ENCODE measurements around the gene PHF3. TPM values are rescaled to one million over a fixed set of nuclear protein-coding genes. Genes with fewer than 3 reads are reported as not detected.

Gene PHF3
- total and polyA plus RNA-seq, 12 donors, result 4.3 to 46.3 (median 39.6) TPM

DNA sequence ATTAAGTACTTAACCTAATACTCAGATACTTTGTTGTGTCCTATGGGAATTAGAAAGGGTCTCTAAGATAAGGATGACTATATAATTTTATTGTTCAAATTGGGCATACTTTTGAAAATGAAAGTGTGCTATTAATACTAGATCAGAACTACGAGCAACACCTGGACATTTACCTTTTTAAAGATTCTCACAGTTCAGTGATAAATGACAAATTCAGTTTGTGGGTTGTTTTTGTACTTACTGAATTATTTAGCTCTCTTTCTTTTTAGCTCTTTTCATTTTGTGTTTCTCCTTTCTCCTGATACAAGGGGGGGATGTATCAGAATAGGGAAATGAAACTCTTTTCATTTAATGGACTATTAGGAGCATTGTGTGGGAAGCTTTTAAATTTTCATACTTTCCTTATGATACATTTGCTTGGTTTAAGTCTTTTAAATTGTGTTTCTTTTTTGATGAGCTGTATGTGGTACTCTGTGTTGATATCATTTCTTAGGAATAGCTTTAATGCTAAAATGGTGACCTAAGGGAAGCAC is 47.5 kb downstream of the PHF3 start:
- intact Hi-C loops (cut with DNase I), result loop anchor here in 2 of 10 donors (10.0 kb wide), 1 partner anchor 48 kb away; the partner anchor contains the start of gene PHF3 (in 2 of the 2)
- H3K4me3 ChIP-seq, result no peak overlapping the region
- 88 to 91% methylated on average over 1 of the region's 1 CpG for WGBS, 2 donors
- ATAC-seq (no peak), DNase-seq (no peak)
- no peak overlapping the region for H3K27ac ChIP-seq
- no peaks in the 10 kb centered on the region for H3K9me3 ChIP-seq
- peaks cover 0 to 37% (median 7%) of the 10 kb centered on the region in 9 donors for H3K4me1 ChIP-seq
- H3K36me3 ChIP-seq, result peaks cover 0 to 66% (median 10%) of the 10 kb centered on the region in 9 donors
- TF ChIP-seq, protein P1, sequence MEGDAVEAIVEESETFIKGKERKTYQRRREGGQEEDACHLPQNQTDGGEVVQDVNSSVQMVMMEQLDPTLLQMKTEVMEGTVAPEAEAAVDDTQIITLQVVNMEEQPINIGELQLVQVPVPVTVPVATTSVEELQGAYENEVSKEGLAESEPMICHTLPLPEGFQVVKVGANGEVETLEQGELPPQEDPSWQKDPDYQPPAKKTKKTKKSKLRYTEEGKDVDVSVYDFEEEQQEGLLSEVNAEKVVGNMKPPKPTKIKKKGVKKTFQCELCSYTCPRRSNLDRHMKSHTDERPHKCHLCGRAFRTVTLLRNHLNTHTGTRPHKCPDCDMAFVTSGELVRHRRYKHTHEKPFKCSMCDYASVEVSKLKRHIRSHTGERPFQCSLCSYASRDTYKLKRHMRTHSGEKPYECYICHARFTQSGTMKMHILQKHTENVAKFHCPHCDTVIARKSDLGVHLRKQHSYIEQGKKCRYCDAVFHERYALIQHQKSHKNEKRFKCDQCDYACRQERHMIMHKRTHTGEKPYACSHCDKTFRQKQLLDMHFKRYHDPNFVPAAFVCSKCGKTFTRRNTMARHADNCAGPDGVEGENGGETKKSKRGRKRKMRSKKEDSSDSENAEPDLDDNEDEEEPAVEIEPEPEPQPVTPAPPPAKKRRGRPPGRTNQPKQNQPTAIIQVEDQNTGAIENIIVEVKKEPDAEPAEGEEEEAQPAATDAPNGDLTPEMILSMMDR (IDR thresholded peaks at IDR 0.05), result no peak
- no peaks in the 10 kb centered on the region for H3K27me3 ChIP-seq

DNA sequence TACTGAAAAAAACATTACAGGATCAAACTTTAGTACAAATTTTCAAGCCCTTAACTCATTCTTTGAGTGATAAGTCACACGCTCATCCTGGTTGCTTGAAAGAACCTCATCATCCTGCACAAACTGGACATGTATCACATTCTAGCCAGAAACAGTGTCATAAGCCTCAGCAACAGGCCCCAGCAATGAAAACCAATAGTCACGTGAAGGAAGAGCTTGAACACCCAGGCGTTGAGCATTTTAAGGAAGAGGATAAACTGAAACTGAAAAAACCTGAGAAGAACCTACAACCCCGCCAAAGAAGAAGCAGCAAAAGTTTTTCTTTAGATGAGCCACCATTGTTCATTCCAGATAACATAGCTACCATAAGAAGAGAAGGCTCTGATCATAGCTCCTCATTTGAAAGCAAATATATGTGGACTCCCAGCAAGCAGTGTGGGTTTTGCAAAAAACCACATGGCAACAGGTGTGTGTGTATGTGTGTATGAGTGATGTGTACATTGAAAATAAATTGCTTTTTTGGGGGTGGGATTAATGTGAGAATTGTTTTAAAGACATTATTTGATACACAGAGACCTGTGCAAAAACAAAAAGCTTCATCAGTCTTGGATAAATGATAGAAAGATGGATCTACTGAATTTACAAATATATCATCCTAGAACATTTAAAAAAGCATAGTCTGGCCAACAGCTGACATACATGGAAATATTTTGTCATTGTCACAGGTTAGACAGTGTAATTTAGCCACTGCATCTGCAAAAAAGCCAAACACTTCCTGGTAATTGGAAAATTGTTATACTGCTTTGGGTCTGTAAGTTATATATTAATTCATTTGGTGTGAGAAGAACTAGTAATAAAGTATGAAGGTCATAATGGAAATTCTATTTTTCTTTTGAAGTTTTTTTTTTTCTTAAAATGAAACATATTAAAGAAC is 50.1 kb downstream of the PHF3 start:
- no peak overlapping the region for H3K4me3 ChIP-seq
- peak overlapping the region in 1 of 10 donors; percentile 11 for H3K27ac ChIP-seq
- ATAC-seq, result no peak
- H3K9me3 ChIP-seq, result no peaks in the 10 kb centered on the region
- H3K36me3 ChIP-seq, result peaks cover 0 to 52% (median 10%) of the 10 kb centered on the region in 9 donors
- WGBS, 2 donors, result 87 to 93% methylated on average over 4 of the region's 4 CpGs
- intact Hi-C loops (cut with DNase I), result loop anchor here in 2 of 10 donors (10.0 kb wide), 1 partner anchor 51 kb away; the partner anchor contains the start of gene PHF3 (in 2 of the 2)
- TF ChIP-seq, protein P1 (IDR thresholded peaks at IDR 0.05), result no peak
- DNase-seq, result no peak
- H3K27me3 ChIP-seq, result no peaks in the 10 kb centered on the region
- peaks cover 0 to 43% (median 4%) of the 10 kb centered on the region in 9 donors for H3K4me1 ChIP-seq

- no peak overlapping the region for H3K27ac ChIP-seq
- H3K4me1 ChIP-seq, result peaks cover 0 to 26% (median 0%) of the 10 kb centered on the region in 9 donors
- peaks cover 0 to 52% (median 5%) of the 10 kb centered on the region in 9 donors for H3K36me3 ChIP-seq
- intact Hi-C loops (cut with DNase I), result loop anchor here in 2 of 10 donors (10.0 kb wide), 1 partner anchor 55 kb away; the partner anchor contains the start of gene PHF3 (in 2 of the 2)
- no peaks in the 10 kb centered on the region for H3K9me3 ChIP-seq
- 91 to 93% methylated on average over 2 of the region's 2 CpGs for WGBS, 2 donors
- ATAC-seq, result no peak
- no peak for DNase-seq
- no peak overlapping the region for H3K4me3 ChIP-seq
- TF ChIP-seq, protein P1 (IDR thresholded peaks at IDR 0.05), result no peak
- no peaks in the 10 kb centered on the region for H3K27me3 ChIP-seq
Observed at GRCh38 chr6:63689421-63689820, 53.8 kb downstream of the PHF3 start.

DNA sequence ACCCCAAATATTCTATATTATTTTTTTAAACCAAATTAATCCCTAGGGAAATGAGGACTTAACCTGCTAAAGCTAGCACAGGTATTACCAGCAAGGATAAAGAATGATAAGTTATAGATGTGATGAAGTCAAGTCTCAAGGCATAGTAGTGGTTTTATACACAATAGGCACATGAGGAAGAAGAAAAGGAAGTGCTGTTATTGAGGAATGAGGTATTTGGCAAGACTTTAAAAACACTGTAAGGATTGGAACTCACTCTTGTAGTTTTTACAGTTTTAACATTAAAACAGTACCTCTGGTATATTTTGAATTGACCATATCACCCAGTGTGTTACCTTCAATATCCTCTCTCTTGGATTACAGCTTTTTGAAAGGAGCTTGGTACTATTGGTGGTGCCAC is 54.6 kb downstream of the PHF3 start:
- peaks cover 0 to 22% (median 0%) of the 10 kb centered on the region in 9 donors for H3K4me1 ChIP-seq
- TF ChIP-seq, protein P1 (IDR thresholded peaks at IDR 0.05), result no peak
- ATAC-seq, result no peak
- H3K27ac ChIP-seq, result no peak overlapping the region
- H3K9me3 ChIP-seq, result no peaks in the 10 kb centered on the region
- no peaks in the 10 kb centered on the region for H3K27me3 ChIP-seq
- no peak overlapping the region for H3K4me3 ChIP-seq
- no peak for DNase-seq
- peaks cover 0 to 52% (median 0%) of the 10 kb centered on the region in 9 donors for H3K36me3 ChIP-seq
- intact Hi-C loops (cut with DNase I), result loop anchor here in 3 of 10 donors (10.0 kb wide), 3 partner anchors 45 to 115 kb away; partner anchors contain the start of genes LOC128125822 (in 1 of the 3), PHF3 (in 1 of the 3) and PTP4A1 (in 1 of the 3)
